ENCODE results near the gene METTL16.

GRCh38 chr17:2376107-2376506, 135.6 kb downstream of the METTL16 start:
- TF ChIP-seq TSHZ2 (CRISPR knock-in tag; IDR thresholded peaks at IDR 0.05) (no peak), ARNTL (CRISPR knock-in tag; IDR thresholded peaks at IDR 0.05; ENCODE audit: borderline replicate concordance, low read depth) (no peak), ESRRG (CRISPR knock-in tag; IDR thresholded peaks at IDR 0.05) (no peak), PPARA (CRISPR knock-in tag; IDR thresholded peaks at IDR 0.05; ENCODE audit: borderline replicate concordance) (no peak), ZFP3 (CRISPR knock-in tag; IDR thresholded peaks at IDR 0.05) (no peak), PATZ1 (CRISPR knock-in tag; IDR thresholded peaks at IDR 0.05; ENCODE audit: borderline replicate concordance) (no peak), ZFP30 (CRISPR knock-in tag; IDR thresholded peaks at IDR 0.05) (no peak), POU6F1 (CRISPR knock-in tag; IDR thresholded peaks at IDR 0.05; ENCODE audit: borderline replicate concordance, low read depth) (no peak), CSRNP3 (CRISPR knock-in tag; IDR thresholded peaks at IDR 0.05) (no peak), RARB (CRISPR knock-in tag; IDR thresholded peaks at IDR 0.05) (no peak), BACH2 (CRISPR knock-in tag; IDR thresholded peaks at IDR 0.05; ENCODE audit: borderline replicate concordance) (no peak), TCF4 (CRISPR knock-in tag; IDR thresholded peaks at IDR 0.05; ENCODE audit: borderline replicate concordance) (no peak)
